Nephron (organoid): ENCODE data around the gene ITGA2.

ENCODE experiments used
- H3K27ac Mint-ChIP-seq, 3 experiments: 2 replicates each; pipeline ENCODE4 v1.8.0; 2020; ENCODE audit warnings: mixed read lengths in 3 of 3, mild to moderate bottlenecking in 2 of 3, moderate library complexity in 1 of 3
- H3K27me3 Mint-ChIP-seq: 2 replicates; pipeline ENCODE4 v1.8.0; 2021; ENCODE audit warnings: low read depth, mild to moderate bottlenecking, moderate library complexity, mixed read lengths
- H3K36me3 Mint-ChIP-seq: 2 replicates; pipeline ENCODE4 v1.8.0; 2020; ENCODE audit warnings: low read depth, mixed read lengths
- H3K4me1 Mint-ChIP-seq: 2 replicates; pipeline ENCODE4 v1.8.0; 2020; ENCODE audit warnings: mixed read lengths
- H3K4me3 Mint-ChIP-seq, 3 experiments: 2 replicates each; pipeline ENCODE4 v1.8.0; 2020; ENCODE audit warnings: mild to moderate bottlenecking in 3 of 3, mixed read lengths in 3 of 3, moderate library complexity in 2 of 3
- H3K9me3 Mint-ChIP-seq: 2 replicates; pipeline ENCODE4 v1.8.0; 2020; ENCODE audit warnings: mixed read lengths
- TF ChIP-seq, protein P1 (sequence below), 3 experiments: fragments of 200-600 bp; sonication (generic); IDR thresholded peaks; one replicate each; pipeline ENCODE4 v1.5.0; 2021; ENCODE audit warnings: antibody characterized with exemption in 3 of 3; ENCODE audit not compliant: unreplicated experiment in 3 of 3

ITGA2 gene

GRCh38 chr5:53003144-53003543 is 14.0 kb downstream of the ITGA2 start:
- no peaks in the 10 kb centered on the region for H3K27me3 Mint-ChIP-seq
- no peak overlapping the region for H3K4me3 Mint-ChIP-seq
- H3K4me1 Mint-ChIP-seq = peaks cover 4% of the 10 kb centered on the region
- TF ChIP-seq, protein P1, sequence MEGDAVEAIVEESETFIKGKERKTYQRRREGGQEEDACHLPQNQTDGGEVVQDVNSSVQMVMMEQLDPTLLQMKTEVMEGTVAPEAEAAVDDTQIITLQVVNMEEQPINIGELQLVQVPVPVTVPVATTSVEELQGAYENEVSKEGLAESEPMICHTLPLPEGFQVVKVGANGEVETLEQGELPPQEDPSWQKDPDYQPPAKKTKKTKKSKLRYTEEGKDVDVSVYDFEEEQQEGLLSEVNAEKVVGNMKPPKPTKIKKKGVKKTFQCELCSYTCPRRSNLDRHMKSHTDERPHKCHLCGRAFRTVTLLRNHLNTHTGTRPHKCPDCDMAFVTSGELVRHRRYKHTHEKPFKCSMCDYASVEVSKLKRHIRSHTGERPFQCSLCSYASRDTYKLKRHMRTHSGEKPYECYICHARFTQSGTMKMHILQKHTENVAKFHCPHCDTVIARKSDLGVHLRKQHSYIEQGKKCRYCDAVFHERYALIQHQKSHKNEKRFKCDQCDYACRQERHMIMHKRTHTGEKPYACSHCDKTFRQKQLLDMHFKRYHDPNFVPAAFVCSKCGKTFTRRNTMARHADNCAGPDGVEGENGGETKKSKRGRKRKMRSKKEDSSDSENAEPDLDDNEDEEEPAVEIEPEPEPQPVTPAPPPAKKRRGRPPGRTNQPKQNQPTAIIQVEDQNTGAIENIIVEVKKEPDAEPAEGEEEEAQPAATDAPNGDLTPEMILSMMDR (IDR thresholded peaks at IDR 0.05; ENCODE audit: unreplicated experiment in 3 of 3) = no peak
- no peaks in the 10 kb centered on the region for H3K36me3 Mint-ChIP-seq
- no peaks in the 10 kb centered on the region for H3K9me3 Mint-ChIP-seq
- H3K27ac Mint-ChIP-seq = no peak overlapping the region

- Mint-ChIP-seq H3K4me1 (no peaks in the 10 kb centered on the region), H3K9me3 (no peaks in the 10 kb centered on the region), H3K36me3 (no peaks in the 10 kb centered on the region), H3K27me3 (no peaks in the 10 kb centered on the region), H3K4me3 (no peak overlapping the region), H3K27ac (no peak overlapping the region)
- TF ChIP-seq, protein P1 (IDR thresholded peaks at IDR 0.05; ENCODE audit: unreplicated experiment in 3 of 3) = no peak
Observed at GRCh38 chr5:53006911-53007890, 18.0 kb downstream of the ITGA2 start.

DNA sequence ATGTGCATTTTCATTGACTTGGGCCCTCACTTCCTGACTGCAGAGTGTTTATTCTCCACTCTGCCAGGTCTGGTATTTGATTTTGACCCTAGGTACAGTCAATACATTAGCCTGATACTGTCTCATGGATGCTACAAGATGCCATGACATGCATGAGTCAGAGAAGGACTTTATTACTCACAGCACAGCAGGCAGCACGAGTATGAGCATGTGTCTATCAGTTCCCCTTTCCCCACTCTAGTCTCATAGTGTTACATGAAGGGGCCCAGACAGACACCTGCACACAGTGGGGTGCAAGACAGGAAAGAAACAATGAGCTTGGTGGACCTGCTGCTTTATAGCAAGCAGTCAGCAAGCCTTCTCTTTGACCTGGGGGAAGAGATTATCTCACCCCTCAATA is 19.6 kb downstream of the ITGA2 start:
- H3K27ac Mint-ChIP-seq = no peak overlapping the region
- TF ChIP-seq, protein P1 (IDR thresholded peaks at IDR 0.05; ENCODE audit: unreplicated experiment in 3 of 3) = no peak
- H3K36me3 Mint-ChIP-seq = no peaks in the 10 kb centered on the region
- H3K4me3 Mint-ChIP-seq = no peak overlapping the region
- H3K4me1 Mint-ChIP-seq = no peaks in the 10 kb centered on the region
- H3K9me3 Mint-ChIP-seq = no peaks in the 10 kb centered on the region
- H3K27me3 Mint-ChIP-seq = no peaks in the 10 kb centered on the region

- TF ChIP-seq, protein P1 (IDR thresholded peaks at IDR 0.05; ENCODE audit: unreplicated experiment in 3 of 3) = no peak
- no peaks in the 10 kb centered on the region for H3K36me3 Mint-ChIP-seq
- no peaks in the 10 kb centered on the region for H3K4me1 Mint-ChIP-seq
- H3K4me3 Mint-ChIP-seq = no peak overlapping the region
- no peak overlapping the region for H3K27ac Mint-ChIP-seq
- H3K9me3 Mint-ChIP-seq = no peaks in the 10 kb centered on the region
- peaks cover 7% of the 10 kb centered on the region for H3K27me3 Mint-ChIP-seq
Observed at GRCh38 chr5:53009816-53010215, 20.7 kb downstream of the ITGA2 start.

- Mint-ChIP-seq H3K36me3 (no peaks in the 10 kb centered on the region), H3K27ac (no peak overlapping the region), H3K9me3 (peaks cover 3% of the 10 kb centered on the region), H3K27me3 (peaks cover 14% of the 10 kb centered on the region), H3K4me1 (no peaks in the 10 kb centered on the region), H3K4me3 (no peak overlapping the region)
- TF ChIP-seq, protein P1 (IDR thresholded peaks at IDR 0.05; ENCODE audit: unreplicated experiment in 3 of 3) = no peak
Observed at GRCh38 chr5:53010814-53011213, 21.7 kb downstream of the ITGA2 start.

GRCh38 chr5:53011233-53011632 is 22.1 kb downstream of the ITGA2 start:
- peaks cover 3% of the 10 kb centered on the region for H3K9me3 Mint-ChIP-seq
- H3K4me3 Mint-ChIP-seq = no peak overlapping the region
- TF ChIP-seq, protein P1 (IDR thresholded peaks at IDR 0.05; ENCODE audit: unreplicated experiment in 3 of 3) = no peak
- no peaks in the 10 kb centered on the region for H3K36me3 Mint-ChIP-seq
- H3K4me1 Mint-ChIP-seq = no peaks in the 10 kb centered on the region
- no peak overlapping the region for H3K27ac Mint-ChIP-seq
- H3K27me3 Mint-ChIP-seq = peaks cover 14% of the 10 kb centered on the region
